Measurements from ENCODE around the gene ATP9A. TPM values are rescaled to one million over a fixed set of nuclear protein-coding genes. Genes with fewer than 3 reads are reported as not detected.

Gene ATP9A
- total and polyA plus RNA-seq, 10 of the 15 experiments (the other 5 are each of a cell fraction or from before 2014, with no cell fraction given) = 0.03 to 0.81 (median 0.14) TPM

- Histone ChIP-seq H3K4me3 (no peak overlapping the region), H3K4me1 (ENCODE audit: control insufficient read depth, insufficient read depth, low read length) (no peaks in the 10 kb centered on the region), H2AFZ (ENCODE audit: control insufficient read depth, low read depth, low read length) (no peak overlapping the region), H3K9me3 (replicated peaks; ENCODE audit: control insufficient read depth, insufficient read depth, low read length) (no peaks in the 10 kb centered on the region), H3K4me2 (ENCODE audit: control insufficient read depth, insufficient read depth) (no peak overlapping the region), H3K27ac (ENCODE audit: control insufficient read depth, insufficient read depth) (no peak overlapping the region), H3K79me2 (ENCODE audit: control insufficient read depth, insufficient read depth, low read length) (no peaks in the 10 kb centered on the region), H3K9ac (ENCODE audit: control insufficient read depth, insufficient read depth, low read length) (no peak overlapping the region), H4K20me1 (ENCODE audit: control insufficient read depth, insufficient read depth) (no peaks in the 10 kb centered on the region), H3K27me3 (replicated peaks in 1 of 2; ENCODE audit: control insufficient read depth in 2 of 2, insufficient read depth in 2 of 2, low read length in 1 of 2) (peaks cover 5 to 15% of the 10 kb centered on the region in 2 experiments), H3K36me3 (ENCODE audit: control insufficient read depth in 2 of 2, insufficient read depth in 2 of 2, low read length in 1 of 2) (no peaks in the 10 kb centered on the region)
- POLR2A ChIA-PET = no interaction called here
- SMC1A ChIA-PET (ENCODE audit: uncharacterized antibody, unreplicated experiment) = no interaction called here
- intact Hi-C loops (cut with micrococcal nuclease; ENCODE audit: unreplicated experiment) (no loop called here), in situ Hi-C loops (cut with MboI) (no loop called here)
- RAD21 ChIA-PET (ENCODE audit: unreplicated experiment) = no interaction called here
- no TSS peak for BruUV-seq (replicated peaks)
- FAIRE-seq (no peak), DNase-seq (ENCODE audit: low read depth, low spot score) (no peak), ATAC-seq (no peak)
- 20% methylated on average over 3 of the region's 8 CpGs for WGBS (ENCODE audit: insufficient coverage, insufficient replicate concordance, low lambda C conversion rate, missing lambda C conversion rate)
- CTCF ChIA-PET = no interaction called here
- no peak for TF ChIP-seq SMAD1 (IDR thresholded peaks at IDR 0.05; ENCODE audit: low read depth, partially characterized antibody)
- TF ChIP-seq PAX5 (IDR thresholded peaks at IDR 0.05; ENCODE audit: borderline replicate concordance, low read depth, low read length) = no peak
- no peak for TF ChIP-seq SREBF2 (IDR thresholded peaks at IDR 0.05; ENCODE audit: low read length)
- no peak for TF ChIP-seq BRCA1 (IDR thresholded peaks at IDR 0.05; ENCODE audit: low read depth, low read length)
- TF ChIP-seq, protein P1, sequence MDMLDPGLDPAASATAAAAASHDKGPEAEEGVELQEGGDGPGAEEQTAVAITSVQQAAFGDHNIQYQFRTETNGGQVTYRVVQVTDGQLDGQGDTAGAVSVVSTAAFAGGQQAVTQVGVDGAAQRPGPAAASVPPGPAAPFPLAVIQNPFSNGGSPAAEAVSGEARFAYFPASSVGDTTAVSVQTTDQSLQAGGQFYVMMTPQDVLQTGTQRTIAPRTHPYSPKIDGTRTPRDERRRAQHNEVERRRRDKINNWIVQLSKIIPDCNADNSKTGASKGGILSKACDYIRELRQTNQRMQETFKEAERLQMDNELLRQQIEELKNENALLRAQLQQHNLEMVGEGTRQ (IDR thresholded peaks at IDR 0.05; ENCODE audit: borderline replicate concordance, low read depth, low read length) = no peak
- TF ChIP-seq NFXL1 (IDR thresholded peaks at IDR 0.05; ENCODE audit: borderline replicate concordance) = no peak
- no peak for TF ChIP-seq SMARCA5 (IDR thresholded peaks at IDR 0.05)
- TF ChIP-seq ZBTB40 (IDR thresholded peaks at IDR 0.05; ENCODE audit: borderline replicate concordance) = no peak
- TF ChIP-seq CEBPZ (IDR thresholded peaks at IDR 0.05; ENCODE audit: low read depth, low read length) = no peak
- TF ChIP-seq SPI1 (IDR thresholded peaks at IDR 0.05; ENCODE audit: borderline replicate concordance, insufficient read depth, low read depth, low read length) = no peak
- no peak for TF ChIP-seq NFIC (IDR thresholded peaks at IDR 0.05; ENCODE audit: low read depth, low read length)
- TF ChIP-seq KLF5 (IDR thresholded peaks at IDR 0.05; ENCODE audit: partially characterized antibody) = no peak
- no peak for TF ChIP-seq BCL11A (IDR thresholded peaks at IDR 0.05; ENCODE audit: low read depth, low read length)
- no peak for TF ChIP-seq E2F4 (IDR thresholded peaks at IDR 0.05; ENCODE audit: low read depth, low read length)
- TF ChIP-seq ZBED1 (IDR thresholded peaks at IDR 0.05; ENCODE audit: borderline replicate concordance) = no peak
- no peak for TF ChIP-seq ZNF384 (IDR thresholded peaks at IDR 0.05; ENCODE audit: borderline replicate concordance, low read depth, low read length)
These were observed 33.6 kb upstream of the ATP9A start for GRCh38 chr20:51801823-51802123.

Data from GM12878 (cell line).